Measurements from ENCODE around the gene RASSF7.

The RASSF7 gene

GRCh38 chr11:586376-587316 is 25.9 kb downstream of the RASSF7 start:
- DNase-seq (ENCODE audit: low spot score), result no peak

GRCh38 chr11:587546-587945 is 26.8 kb downstream of the RASSF7 start:
- DNase-seq (ENCODE audit: low spot score), result no peak

- no peak for DNase-seq (ENCODE audit: low spot score)
Observed at GRCh38 chr11:587978-588380, 27.2 kb downstream of the RASSF7 start.

- DNase-seq (ENCODE audit: low spot score), result no peak
Observed at GRCh38 chr11:589798-590197, 29.0 kb downstream of the RASSF7 start.

GRCh38 chr11:590997-591396 is 30.2 kb downstream of the RASSF7 start:
- DNase-seq (ENCODE audit: low spot score), result no peak

- DNase-seq (ENCODE audit: low spot score), result no peak
Observed at GRCh38 chr11:592501-592900, 31.7 kb downstream of the RASSF7 start.

- DNase-seq (ENCODE audit: low spot score), result no peak
Observed at GRCh38 chr11:592918-593317, 32.1 kb downstream of the RASSF7 start.

GRCh38 chr11:593347-593746 is 32.6 kb downstream of the RASSF7 start:
- no peak for DNase-seq (ENCODE audit: low spot score)

GRCh38 chr11:595400-595799 is 34.6 kb downstream of the RASSF7 start:
- DNase-seq (ENCODE audit: low spot score), result no peak

- no peak for DNase-seq (ENCODE audit: low spot score)
Observed at GRCh38 chr11:596374-596773, 35.6 kb downstream of the RASSF7 start.

GRCh38 chr11:597166-597725 is 36.5 kb downstream of the RASSF7 start:
- no peak for DNase-seq (ENCODE audit: low spot score)

GRCh38 chr11:598005-598680 is 37.4 kb downstream of the RASSF7 start:
- DNase-seq (ENCODE audit: low spot score), result no peak

GRCh38 chr11:601573-602245 is 40.9 kb downstream of the RASSF7 start:
- no peak for DNase-seq (ENCODE audit: low spot score)

GRCh38 chr11:603154-603553 is 42.4 kb downstream of the RASSF7 start:
- DNase-seq (ENCODE audit: low spot score), result no peak

- DNase-seq (ENCODE audit: low spot score), result no peak
Observed at GRCh38 chr11:605286-606129, 44.7 kb downstream of the RASSF7 start.

GRCh38 chr11:606245-606644 is 45.5 kb downstream of the RASSF7 start:
- no peak for DNase-seq (ENCODE audit: low spot score)

GRCh38 chr11:607020-607780 is 46.4 kb downstream of the RASSF7 start:
- DNase-seq (ENCODE audit: low spot score), result no peak

- no peak for DNase-seq (ENCODE audit: low spot score)
Observed at GRCh38 chr11:607971-608659, 47.3 kb downstream of the RASSF7 start.

GRCh38 chr11:608791-609251 is 48.1 kb downstream of the RASSF7 start:
- no peak for DNase-seq (ENCODE audit: low spot score)

- no peak for DNase-seq (ENCODE audit: low spot score)
Observed at GRCh38 chr11:609341-609811, 48.6 kb downstream of the RASSF7 start.
